BLaER1 (cell line): ENCODE measurements around the gene ZNF480.
"Not testable (repeated sequence)": the region's sequence is repeated elsewhere in the genome, so short reads cannot be mapped to it uniquely, and the experiment has no call there.

Experiments
- H3K27ac ChIP-seq: shearing (Covaris generic); formaldehyde crosslinking; 2 replicates; pipeline ENCODE4 v1.8.1; 2022
- H3K27me3 ChIP-seq: shearing (Covaris generic); formaldehyde crosslinking; 2 replicates; pipeline ENCODE4 v1.8.1; 2022
- H3K36me3 ChIP-seq: shearing (Covaris generic); formaldehyde crosslinking; 2 replicates; pipeline ENCODE4 v1.8.1; 2022
- H3K4me1 ChIP-seq: shearing (Covaris generic); formaldehyde crosslinking; 2 replicates; pipeline ENCODE4 v1.8.1; 2022
- H3K4me2 ChIP-seq: shearing (Covaris generic); formaldehyde crosslinking; 2 replicates; pipeline ENCODE4 v1.8.1; 2022
- H3K4me3 ChIP-seq: shearing (Covaris generic); formaldehyde crosslinking; 2 replicates; pipeline ENCODE4 v1.8.1; 2022
- H3K9ac ChIP-seq: shearing (Covaris generic); formaldehyde crosslinking; 2 replicates; pipeline ENCODE4 v1.8.1; 2022
- H3K9me3 ChIP-seq: shearing (Covaris generic); formaldehyde crosslinking; 2 replicates; pipeline ENCODE4 v1.8.1; 2022
- H4K20me1 ChIP-seq: shearing (Covaris generic); formaldehyde crosslinking; 2 replicates; pipeline ENCODE4 v1.8.1; 2022
- Cebpa-rat ChIP-seq: shearing (Covaris generic); IDR thresholded peaks from 2 replicates; pipeline ENCODE4 v1.8.1; 2022

ZNF480 gene

DNA sequence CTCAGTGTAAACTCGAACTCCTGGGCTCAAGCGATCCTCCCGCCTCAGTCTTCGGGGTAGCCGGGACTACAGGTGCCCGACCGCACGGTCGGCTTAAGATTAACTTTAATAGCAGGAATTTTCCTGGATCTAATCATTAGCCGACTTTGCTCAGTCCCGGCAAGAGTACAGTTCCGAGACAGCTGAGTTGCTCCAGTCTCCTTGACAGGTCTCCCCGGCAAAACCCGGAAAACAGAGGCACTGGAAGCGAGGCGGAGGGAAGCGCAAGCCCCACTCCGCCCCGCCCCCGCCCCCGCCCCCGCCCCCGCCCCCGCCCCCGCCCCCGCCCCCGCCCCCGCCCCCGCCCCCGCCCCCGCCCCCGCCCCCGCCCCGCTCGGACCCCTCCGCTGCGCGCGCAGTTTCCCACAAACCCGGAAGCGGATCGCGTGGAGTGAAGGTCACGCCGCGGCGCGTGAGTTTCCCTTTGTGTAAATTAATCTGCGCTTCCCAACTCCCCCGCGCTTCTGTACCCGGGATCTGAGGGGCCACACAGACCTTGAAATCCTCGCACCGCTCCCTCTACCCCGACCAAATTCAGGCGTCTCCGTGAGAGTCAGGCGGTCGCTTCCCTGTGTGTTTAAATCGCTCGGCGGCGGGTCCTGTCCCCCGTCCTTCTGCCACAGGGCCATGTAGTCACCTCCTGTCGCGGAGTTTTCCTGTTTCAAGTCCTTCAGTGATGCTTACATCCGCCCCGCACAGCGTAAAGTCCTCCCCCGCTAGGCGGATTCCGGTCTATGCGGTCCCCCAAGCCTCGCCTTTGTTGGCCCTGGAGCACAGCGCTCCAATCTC is at the start of gene ZNF480:
Gene ZNF480, plus strand, starts transcription at position 397 of the 828 bp plus-strand sequence. CDS start 3,244 bp downstream, outside the sequence.
- Histone ChIP-seq H3K4me2 (peak within 1 kb of the TSS; percentile 90), H3K27ac (peak within 1 kb of the TSS; percentile 98), H4K20me1 (peaks cover 10% of the 10 kb centered on the region; the same call in 1 of the 2 replicates), H3K9ac (peak within 1 kb of the TSS; percentile 98), H3K9me3 (peaks cover 41% of the 10 kb centered on the region), H3K4me1 (peaks cover 17% of the 10 kb centered on the region), H3K27me3 (no peaks in the 10 kb centered on the region), H3K4me3 (peak within 1 kb of the TSS; percentile 82), H3K36me3 (peaks cover 57% of the 10 kb centered on the region)
- TF ChIP-seq Cebpa-rat: no peak

- H3K4me2 ChIP-seq: no peak overlapping the region
- H3K36me3 ChIP-seq: no peaks in the 10 kb centered on the region
- no peaks in the 10 kb centered on the region for H3K27me3 ChIP-seq
- H3K9me3 ChIP-seq: 0 out of 2 replicates have a peak, but pooled peaks cover 4% of the 10 kb centered on the region
- no peaks in the 10 kb centered on the region for H4K20me1 ChIP-seq
- no peak overlapping the region for H3K9ac ChIP-seq
- H3K4me1 ChIP-seq: no peaks in the 10 kb centered on the region
- no peak for TF ChIP-seq Cebpa-rat
- H3K27ac ChIP-seq: no peak overlapping the region
- no peak overlapping the region for H3K4me3 ChIP-seq
Observed at GRCh38 chr19:52248241-52248640, 48.7 kb upstream of the ZNF480 start.

DNA sequence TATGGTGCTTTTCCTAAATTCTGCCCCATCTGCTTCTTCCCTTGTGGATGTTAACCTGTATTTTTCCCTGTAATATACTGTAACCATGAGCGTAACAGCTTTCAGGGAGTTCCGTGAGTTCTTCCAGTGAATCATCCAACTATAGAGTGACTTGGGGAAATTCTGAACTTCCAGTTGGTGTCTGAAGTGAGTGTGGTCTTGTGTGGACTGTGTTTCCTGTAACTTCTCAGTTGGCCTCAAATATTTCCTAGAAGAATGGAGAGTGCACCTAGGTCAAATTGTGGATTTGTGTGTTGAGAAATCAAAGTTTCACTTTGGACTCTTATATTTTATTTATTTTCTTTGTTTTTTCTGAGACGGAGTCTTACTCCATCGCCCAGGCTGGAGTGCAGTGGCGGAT is 38.5 kb upstream of the ZNF480 start:
- Histone ChIP-seq H3K4me2 (no peak overlapping the region), H3K27ac (no peak overlapping the region), H4K20me1 (no peaks in the 10 kb centered on the region), H3K27me3 (no peaks in the 10 kb centered on the region), H3K9me3 (peaks cover 7% of the 10 kb centered on the region; the same call in 1 of the 2 replicates), H3K4me3 (no peak overlapping the region), H3K36me3 (no peaks in the 10 kb centered on the region), H3K4me1 (no peaks in the 10 kb centered on the region), H3K9ac (no peak overlapping the region)
- TF ChIP-seq Cebpa-rat: no peak

DNA sequence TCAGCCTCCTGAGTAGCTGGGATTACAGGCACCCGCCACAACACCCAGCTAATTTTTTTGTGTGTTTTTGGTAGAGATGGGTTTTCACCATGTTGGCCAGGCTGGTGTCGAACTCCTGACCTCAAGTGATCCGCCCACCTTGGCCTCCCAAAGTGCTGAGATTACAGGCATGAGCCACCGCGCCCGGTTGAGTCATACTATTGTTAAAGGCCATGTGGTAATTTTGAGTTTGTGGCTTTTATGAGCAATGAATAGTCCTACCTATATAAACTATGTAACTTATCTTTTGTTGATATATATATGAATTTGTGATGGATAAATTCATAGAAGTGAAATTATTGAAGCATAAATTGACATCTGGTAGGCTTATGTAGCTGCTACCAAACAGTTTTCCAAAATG is 31.4 kb upstream of the ZNF480 start:
- not testable (repeated sequence) for H3K4me3 ChIP-seq, H3K4me2 ChIP-seq, H3K9ac ChIP-seq, H3K27ac ChIP-seq, H3K27me3 ChIP-seq, H4K20me1 ChIP-seq, H3K4me1 ChIP-seq, H3K36me3 ChIP-seq
- peaks cover 13% of the 10 kb centered on the region; the same call in 1 of the 2 replicates for H3K9me3 ChIP-seq

DNA sequence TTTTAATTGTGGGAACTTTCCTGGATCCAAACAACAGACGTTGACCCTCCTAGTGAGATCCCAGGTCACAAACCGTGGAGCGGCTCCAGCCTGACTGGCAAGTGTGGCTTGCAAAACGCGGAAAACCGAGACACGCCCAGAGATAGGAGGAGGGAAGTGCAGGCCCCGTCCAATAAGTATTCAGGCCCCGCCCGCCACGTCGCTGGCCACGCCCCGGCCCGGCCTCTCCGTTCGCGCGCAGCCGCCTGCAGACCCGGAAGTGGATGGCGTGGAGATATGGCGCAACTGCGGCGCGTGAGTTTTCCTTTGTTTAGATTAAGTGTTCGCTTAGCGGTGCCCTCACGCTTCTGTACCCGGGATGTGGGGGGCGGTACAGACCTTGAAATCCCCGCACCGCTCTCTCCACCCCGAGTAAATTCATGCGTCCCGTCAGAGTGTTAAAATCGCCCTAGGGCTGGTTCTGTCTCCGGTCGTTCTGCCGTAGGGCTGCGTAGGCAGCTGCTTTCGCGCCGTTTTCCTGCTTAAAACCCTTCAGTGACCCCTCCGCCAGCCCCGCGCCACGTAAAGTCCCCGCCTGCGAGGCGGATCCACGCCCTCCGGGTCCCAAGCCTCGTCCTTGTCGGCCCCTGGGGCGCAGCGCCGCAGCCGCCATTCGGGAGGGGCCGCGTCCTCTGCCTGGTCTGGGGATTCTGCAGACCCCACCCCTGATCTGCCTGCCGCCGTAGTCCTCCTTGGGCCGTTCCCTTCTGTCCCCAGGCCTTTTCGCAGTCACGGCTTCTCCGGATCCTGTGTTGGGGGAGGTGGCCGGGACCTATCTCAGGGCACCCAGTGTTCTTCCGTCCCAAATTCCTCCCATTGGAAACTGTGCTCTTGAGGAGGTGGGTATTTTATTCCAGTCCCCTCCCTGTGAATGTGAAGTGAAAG is 27.4 kb upstream of the ZNF480 start, which contains the start of gene ZNF766:
Gene ZNF766, plus strand, starts transcription at position 250 of the 924 bp plus-strand sequence. Its CDS starts 27 bp downstream, at position 277.
- Histone ChIP-seq H3K4me3 (peak within 1 kb of the TSS; percentile 99), H3K4me2 (peak within 1 kb of the TSS; percentile 92), H3K4me1 (peaks cover 17% of the 10 kb centered on the region), H3K27me3 (no peaks in the 10 kb centered on the region), H3K9me3 (peaks cover 48% of the 10 kb centered on the region), H3K9ac (peak within 1 kb of the TSS; percentile 100), H3K27ac (peak within 1 kb of the TSS; percentile 100), H3K36me3 (peaks cover 39% of the 10 kb centered on the region), H4K20me1 (peaks cover 8% of the 10 kb centered on the region; the same call in 1 of the 2 replicates)
- TF ChIP-seq Cebpa-rat: peak; percentile 96

DNA sequence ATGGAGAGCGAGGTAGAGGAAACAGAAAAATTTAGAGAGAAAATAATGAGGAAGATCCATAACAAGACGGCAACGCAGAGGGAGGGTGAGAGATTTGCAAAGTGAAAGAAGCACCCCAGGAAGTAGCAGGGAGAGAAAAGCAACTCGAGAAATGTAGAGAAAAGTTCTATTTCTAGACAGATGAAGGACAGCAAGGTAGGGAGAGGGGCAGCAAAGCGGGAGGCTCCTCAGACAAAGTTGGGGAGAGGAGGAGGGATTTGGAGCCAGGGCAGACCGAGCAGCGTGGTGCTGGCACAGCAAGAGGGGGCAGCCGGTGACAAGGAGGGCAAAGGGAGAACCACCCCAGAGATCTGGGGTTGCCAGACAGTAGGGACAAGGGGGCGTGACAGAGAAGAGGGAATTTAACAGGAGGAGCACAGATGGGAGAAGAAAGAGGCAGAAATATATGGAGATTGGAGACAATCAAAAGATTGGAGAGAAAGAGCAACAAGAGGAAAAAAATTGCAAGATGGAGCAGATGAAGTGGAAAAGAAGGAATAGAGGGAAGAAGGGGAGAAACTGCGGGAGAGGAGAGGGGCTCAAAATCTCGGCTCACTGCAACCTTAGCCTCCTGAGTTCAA is 26.6 kb upstream of the ZNF480 start:
- peaks cover 17% of the 10 kb centered on the region for H3K4me1 ChIP-seq
- peaks cover 8% of the 10 kb centered on the region; the same call in 1 of the 2 replicates for H4K20me1 ChIP-seq
- TF ChIP-seq Cebpa-rat: no peak
- H3K9me3 ChIP-seq: peaks cover 56% of the 10 kb centered on the region
- peak overlapping the region; percentile 99 for H3K4me3 ChIP-seq
- peak overlapping the region; percentile 92 for H3K4me2 ChIP-seq
- no peaks in the 10 kb centered on the region for H3K27me3 ChIP-seq
- peaks cover 47% of the 10 kb centered on the region for H3K36me3 ChIP-seq
- H3K9ac ChIP-seq: peak overlapping the region; percentile 100
- peak overlapping the region; percentile 100 for H3K27ac ChIP-seq

- Histone ChIP-seq H3K27ac (no peak overlapping the region), H4K20me1 (peaks cover 37% of the 10 kb centered on the region), H3K4me1 (peaks cover 17% of the 10 kb centered on the region), H3K27me3 (no peaks in the 10 kb centered on the region), H3K4me2 (no peak overlapping the region), H3K36me3 (peaks cover 76% of the 10 kb centered on the region), H3K9me3 (peaks cover 72% of the 10 kb centered on the region), H3K9ac (no peak overlapping the region), H3K4me3 (peak overlapping the region; percentile 26; the same call in 1 of the 2 replicates)
- no peak for TF ChIP-seq Cebpa-rat
Observed at GRCh38 chr19:52273301-52273700, 23.7 kb upstream of the ZNF480 start.

- peaks cover 12% of the 10 kb centered on the region for H3K4me1 ChIP-seq
- no peak overlapping the region for H3K4me2 ChIP-seq
- H3K27ac ChIP-seq: no peak overlapping the region
- peaks cover 85% of the 10 kb centered on the region for H3K36me3 ChIP-seq
- H3K4me3 ChIP-seq: no peak overlapping the region; the same call in 1 of the 2 replicates
- H3K9me3 ChIP-seq: peaks cover 81% of the 10 kb centered on the region
- H4K20me1 ChIP-seq: peaks cover 46% of the 10 kb centered on the region
- H3K9ac ChIP-seq: no peak overlapping the region
- no peaks in the 10 kb centered on the region for H3K27me3 ChIP-seq
- no peak for TF ChIP-seq Cebpa-rat
Observed at GRCh38 chr19:52274191-52274590, 22.8 kb upstream of the ZNF480 start.

GRCh38 chr19:52275988-52276387 is 21.0 kb upstream of the ZNF480 start:
- no peaks in the 10 kb centered on the region for H3K27me3 ChIP-seq
- H4K20me1 ChIP-seq: peaks cover 58% of the 10 kb centered on the region
- no peak overlapping the region for H3K4me2 ChIP-seq
- peaks cover 98% of the 10 kb centered on the region for H3K9me3 ChIP-seq
- TF ChIP-seq Cebpa-rat: no peak
- H3K4me1 ChIP-seq: peaks cover 6% of the 10 kb centered on the region
- H3K27ac ChIP-seq: no peak overlapping the region
- peaks cover 100% of the 10 kb centered on the region for H3K36me3 ChIP-seq
- H3K4me3 ChIP-seq: no peak overlapping the region
- H3K9ac ChIP-seq: no peak overlapping the region
